Measurements from ENCODE around the gene OSBPL6.
A peak's percentile ranks its signal among the peaks of the same experiment; 100 is the strongest.
"Not testable (repeated sequence)": the region's sequence is repeated elsewhere in the genome, so short reads cannot be mapped to it uniquely, and the experiment has no call there.

OSBPL6 gene

GRCh38 chr2:178193823-178194599 lies at the start of gene OSBPL6:
Gene OSBPL6 (plus strand): TSS chr2:178194512. CDS start chr2:178306185, 111,673 bp downstream.
- DNase-seq, result peak; percentile 80

GRCh38 chr2:178152033-178152432 lies 42.3 kb upstream of the OSBPL6 start:
- DNase-seq, result no peak

GRCh38 chr2:178152542-178152941 lies 41.8 kb upstream of the OSBPL6 start:
- no peak for DNase-seq

- no peak for DNase-seq
Observed at GRCh38 chr2:178152977-178153376, 41.3 kb upstream of the OSBPL6 start.

- not testable (repeated sequence) for DNase-seq
Observed at GRCh38 chr2:178153878-178154277, 40.4 kb upstream of the OSBPL6 start.

- DNase-seq, result no peak
Observed at GRCh38 chr2:178155524-178155923, 38.8 kb upstream of the OSBPL6 start.

GRCh38 chr2:178157574-178157973 lies 36.7 kb upstream of the OSBPL6 start:
- DNase-seq, result no peak

- peak; percentile 71 for DNase-seq
Observed at GRCh38 chr2:178159966-178160365, 34.3 kb upstream of the OSBPL6 start.

GRCh38 chr2:178160601-178161000 lies 33.7 kb upstream of the OSBPL6 start:
- DNase-seq, result no peak

GRCh38 chr2:178163395-178163794 lies 30.9 kb upstream of the OSBPL6 start:
- peak; percentile 83 for DNase-seq

GRCh38 chr2:178163911-178164310 lies 30.4 kb upstream of the OSBPL6 start:
- no peak for DNase-seq

GRCh38 chr2:178173657-178174056 lies 20.7 kb upstream of the OSBPL6 start:
- DNase-seq, result no peak

GRCh38 chr2:178177066-178177679 lies 17.1 kb upstream of the OSBPL6 start:
- peak; percentile 46 for DNase-seq

GRCh38 chr2:178180648-178181047 lies 13.7 kb upstream of the OSBPL6 start:
- DNase-seq, result not testable (repeated sequence)

- no peak for DNase-seq
Observed at GRCh38 chr2:178187861-178188260, 6.5 kb upstream of the OSBPL6 start.

GRCh38 chr2:178188466-178188865 lies 5.8 kb upstream of the OSBPL6 start:
- no peak for DNase-seq

- peak; percentile 17 for DNase-seq
Observed at GRCh38 chr2:178191004-178191508, 3.3 kb upstream of the OSBPL6 start.

GRCh38 chr2:178191511-178191910 lies 2.8 kb upstream of the OSBPL6 start:
- DNase-seq, result no peak

GRCh38 chr2:178193496-178193822 lies 853 bp upstream of the OSBPL6 start:
- DNase-seq, result no peak

GRCh38 chr2:178194600-178195389 lies 483 bp downstream of the OSBPL6 start:
- DNase-seq, result peak; percentile 33

GRCh38 chr2:178195390-178196166 lies 1.3 kb downstream of the OSBPL6 start:
- DNase-seq, result no peak

GRCh38 chr2:178197791-178198190 lies 3.5 kb downstream of the OSBPL6 start:
- DNase-seq, result no peak

- DNase-seq, result not testable (repeated sequence)
Observed at GRCh38 chr2:178198441-178198840, 4.1 kb downstream of the OSBPL6 start.
